Bone marrow (tissue), 2 donors: Measurements from ENCODE around the gene DGUOK.

ENCODE experiments used
- DNase-seq, 2 donors: peaks; one replicate each; lab custom pipeline; 2025; lab: John Stamatoyannopoulos, UW

The DGUOK gene

GRCh38 chr2:73998451-73998850 lies 71.8 kb downstream of the DGUOK start:
- no peak for DNase-seq

GRCh38 chr2:73998933-73999332 lies 72.3 kb downstream of the DGUOK start:
- DNase-seq: no peak

GRCh38 chr2:73999881-74000597 lies 73.4 kb downstream of the DGUOK start:
- DNase-seq: no peak

GRCh38 chr2:74000666-74001065 lies 74.0 kb downstream of the DGUOK start:
- no peak for DNase-seq

GRCh38 chr2:74001121-74001520 lies 74.4 kb downstream of the DGUOK start:
- DNase-seq: no peak

- DNase-seq: peak in 1 of 2 donors; percentile 59
Measured at GRCh38 chr2:74001781-74002504, 75.3 kb downstream of the DGUOK start.

GRCh38 chr2:74002505-74003421 lies 76.1 kb downstream of the DGUOK start:
- DNase-seq: peak; percentile 59 to 68

GRCh38 chr2:74003494-74004211 lies 77.0 kb downstream of the DGUOK start:
- no peak for DNase-seq

- DNase-seq: no peak
Measured at GRCh38 chr2:74004212-74005182, 77.8 kb downstream of the DGUOK start.

- DNase-seq: no peak
Measured at GRCh38 chr2:74005786-74006185, 79.1 kb downstream of the DGUOK start.

- DNase-seq: no peak
Measured at GRCh38 chr2:74006459-74006858, 79.8 kb downstream of the DGUOK start.

GRCh38 chr2:74007121-74007520 lies 80.4 kb downstream of the DGUOK start:
- no peak for DNase-seq

GRCh38 chr2:74007711-74008110 lies 81.0 kb downstream of the DGUOK start:
- no peak for DNase-seq
